Measurements from ENCODE around the gene TRMT1.

TRMT1 gene

GRCh38 chr19:13068085-13068846, 48.3 kb downstream of the TRMT1 start:
- DNase-seq (ENCODE audit: low read depth in 1 of 2, low spot score in 1 of 2), result no peak
- H3K4me3 ChIP-seq (replicated peaks; ENCODE audit: insufficient read depth, low read length), result no peak overlapping the region
- TF ChIP-seq SPI1 (IDR thresholded peaks at IDR 0.05; ENCODE audit: borderline replicate concordance, low read depth) (no peak), CTCF (IDR thresholded peaks at IDR 0.05; ENCODE audit: insufficient read depth, low read length) (no peak), REST (IDR thresholded peaks at IDR 0.05; ENCODE audit: insufficient replicate concordance, low read depth) (no peak), GABPA (IDR thresholded peaks at IDR 0.05; ENCODE audit: low read depth) (no peak), POLR2AphosphoS5 (IDR thresholded peaks at IDR 0.05; ENCODE audit: low read depth) (no peak)
- no peak overlapping the region for H3K27ac ChIP-seq (replicated peaks)
- H3K27me3 ChIP-seq (ENCODE audit: insufficient read depth, poor library complexity, severe bottlenecking), result no peaks in the 10 kb centered on the region

- no peak overlapping the region for H3K27ac ChIP-seq (replicated peaks)
- no peak for DNase-seq (ENCODE audit: low read depth in 1 of 2, low spot score in 1 of 2)
- H3K4me3 ChIP-seq (replicated peaks; ENCODE audit: insufficient read depth, low read length), result no peak overlapping the region
- H3K27me3 ChIP-seq (ENCODE audit: insufficient read depth, poor library complexity, severe bottlenecking), result no peaks in the 10 kb centered on the region
- TF ChIP-seq POLR2AphosphoS5 (IDR thresholded peaks at IDR 0.05; ENCODE audit: low read depth) (no peak), REST (IDR thresholded peaks at IDR 0.05; ENCODE audit: insufficient replicate concordance, low read depth) (no peak), GABPA (IDR thresholded peaks at IDR 0.05; ENCODE audit: low read depth) (no peak), SPI1 (IDR thresholded peaks at IDR 0.05; ENCODE audit: borderline replicate concordance, low read depth) (no peak), CTCF (IDR thresholded peaks at IDR 0.05; ENCODE audit: insufficient read depth, low read length) (no peak)
Measured at GRCh38 chr19:13066933-13067807, 49.4 kb downstream of the TRMT1 start.

- Histone ChIP-seq H3K27ac (replicated peaks) (no peak overlapping the region), H3K4me3 (replicated peaks; ENCODE audit: insufficient read depth, low read length) (no peak overlapping the region), H3K27me3 (ENCODE audit: insufficient read depth, poor library complexity, severe bottlenecking) (no peaks in the 10 kb centered on the region)
- TF ChIP-seq POLR2AphosphoS5 (IDR thresholded peaks at IDR 0.05; ENCODE audit: low read depth) (no peak), CTCF (IDR thresholded peaks at IDR 0.05; ENCODE audit: insufficient read depth, low read length) (no peak), SPI1 (IDR thresholded peaks at IDR 0.05; ENCODE audit: borderline replicate concordance, low read depth) (no peak), GABPA (IDR thresholded peaks at IDR 0.05; ENCODE audit: low read depth) (no peak), REST (IDR thresholded peaks at IDR 0.05; ENCODE audit: insufficient replicate concordance, low read depth) (no peak)
- DNase-seq (ENCODE audit: low read depth in 1 of 2, low spot score in 1 of 2), result peak in 1 of 2 experiments; percentile 23
Measured at GRCh38 chr19:13066226-13066625, 50.3 kb downstream of the TRMT1 start.

All from HL-60 (cell line).